ENCODE measurements around the gene CCDC137. TPM values are rescaled to one million over a fixed set of nuclear protein-coding genes. Genes with fewer than 3 reads are reported as not detected.

CCDC137 gene
- polyA plus RNA-seq, 1 of the 3 experiments (the other 2 are of a cell fraction), result 62.4 TPM

- TF ChIP-seq CHD2 (IDR thresholded peaks at IDR 0.05; ENCODE audit: low read length, partially characterized antibody) (no peak), EP300 (IDR thresholded peaks at IDR 0.05; ENCODE audit: borderline replicate concordance in 1 of 2, low read depth in 1 of 2, low read length in 1 of 2) (no peak), TAF1 (IDR thresholded peaks at IDR 0.05; ENCODE audit: borderline replicate concordance, low read depth, low read length) (no peak), NRF1 (IDR thresholded peaks at IDR 0.05; ENCODE audit: low read depth, low read length) (no peak)
- TF ChIP-seq, protein P1, sequence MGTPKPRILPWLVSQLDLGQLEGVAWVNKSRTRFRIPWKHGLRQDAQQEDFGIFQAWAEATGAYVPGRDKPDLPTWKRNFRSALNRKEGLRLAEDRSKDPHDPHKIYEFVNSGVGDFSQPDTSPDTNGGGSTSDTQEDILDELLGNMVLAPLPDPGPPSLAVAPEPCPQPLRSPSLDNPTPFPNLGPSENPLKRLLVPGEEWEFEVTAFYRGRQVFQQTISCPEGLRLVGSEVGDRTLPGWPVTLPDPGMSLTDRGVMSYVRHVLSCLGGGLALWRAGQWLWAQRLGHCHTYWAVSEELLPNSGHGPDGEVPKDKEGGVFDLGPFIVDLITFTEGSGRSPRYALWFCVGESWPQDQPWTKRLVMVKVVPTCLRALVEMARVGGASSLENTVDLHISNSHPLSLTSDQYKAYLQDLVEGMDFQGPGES (IDR thresholded peaks at IDR 0.05; ENCODE audit: low read depth, low read length), result no peak
- H3K9me3 ChIP-seq, result peaks cover 3% of the 10 kb centered on the region; the same call in 1 of the 2 replicates
- ChIA-PET POLR2A (no interaction called here), CTCF (no interaction called here)
- peaks cover 0 to 5% of the 10 kb centered on the region in 2 experiments; a peak in 3 of 4 replicates for H3K4me1 ChIP-seq (ENCODE audit: control insufficient read depth in 1 of 2, insufficient read depth in 2 of 2, low read depth in 1 of 2, low read length in 1 of 2)
- H3K9ac ChIP-seq, result no peak overlapping the region
- H3K79me2 ChIP-seq (ENCODE audit: insufficient read depth), result no peaks in the 10 kb centered on the region
- no peak overlapping the region for H3K4me3 ChIP-seq (ENCODE audit: low read depth in 2 of 2, low read length in 1 of 2)
- H3K36me3 ChIP-seq (replicated peaks in 1 of 2; ENCODE audit: control insufficient read depth in 1 of 2, insufficient read depth in 2 of 2, low read length in 1 of 2), result no peaks in the 10 kb centered on the region
- no peaks in the 10 kb centered on the region; the same call in 1 of the 2 replicates for H3K27me3 ChIP-seq (ENCODE audit: insufficient read depth)
- no peak overlapping the region for H3K4me2 ChIP-seq
- H3F3A ChIP-seq (replicated peaks; ENCODE audit: insufficient read depth), result peaks cover 3% of the 10 kb centered on the region
- H3K9me2 ChIP-seq, result no peaks in the 10 kb centered on the region
- no peak overlapping the region for H2AFZ ChIP-seq (ENCODE audit: low read depth)
- no peaks in the 10 kb centered on the region for H4K20me1 ChIP-seq (ENCODE audit: insufficient read depth)
- DNase-seq, result no peak
- 88% methylated on average over 13 of the region's 15 CpGs for WGBS (ENCODE audit: low lambda C conversion rate)
- no peak overlapping the region for H3K27ac ChIP-seq (ENCODE audit: low read depth in 2 of 2, low read length in 1 of 2)
Measured at GRCh38 chr17:81644496-81644895, 22.0 kb upstream of the CCDC137 start.

GRCh38 chr17:81644976-81645952, 21.3 kb upstream of the CCDC137 start:
- H2AFZ ChIP-seq (ENCODE audit: low read depth), result no peak overlapping the region
- H3K9me3 ChIP-seq, result peaks cover 3% of the 10 kb centered on the region; the same call in 1 of the 2 replicates
- H3K79me2 ChIP-seq (ENCODE audit: insufficient read depth), result no peaks in the 10 kb centered on the region
- H3K4me3 ChIP-seq (ENCODE audit: low read depth in 2 of 2, low read length in 1 of 2), result no peak overlapping the region
- no peaks in the 10 kb centered on the region for H3K36me3 ChIP-seq (replicated peaks in 1 of 2; ENCODE audit: control insufficient read depth in 1 of 2, insufficient read depth in 2 of 2, low read length in 1 of 2)
- no peaks in the 10 kb centered on the region for H3K9me2 ChIP-seq
- no peaks in the 10 kb centered on the region for H4K20me1 ChIP-seq (ENCODE audit: insufficient read depth)
- TF ChIP-seq NRF1 (IDR thresholded peaks at IDR 0.05; ENCODE audit: low read depth, low read length), result no peak
- TF ChIP-seq GABPA (IDR thresholded peaks at IDR 0.05; ENCODE audit: low read depth), result no peak
- TF ChIP-seq FOSL2 (IDR thresholded peaks at IDR 0.05; ENCODE audit: borderline replicate concordance, low read depth), result no peak
- TF ChIP-seq, protein P2, sequence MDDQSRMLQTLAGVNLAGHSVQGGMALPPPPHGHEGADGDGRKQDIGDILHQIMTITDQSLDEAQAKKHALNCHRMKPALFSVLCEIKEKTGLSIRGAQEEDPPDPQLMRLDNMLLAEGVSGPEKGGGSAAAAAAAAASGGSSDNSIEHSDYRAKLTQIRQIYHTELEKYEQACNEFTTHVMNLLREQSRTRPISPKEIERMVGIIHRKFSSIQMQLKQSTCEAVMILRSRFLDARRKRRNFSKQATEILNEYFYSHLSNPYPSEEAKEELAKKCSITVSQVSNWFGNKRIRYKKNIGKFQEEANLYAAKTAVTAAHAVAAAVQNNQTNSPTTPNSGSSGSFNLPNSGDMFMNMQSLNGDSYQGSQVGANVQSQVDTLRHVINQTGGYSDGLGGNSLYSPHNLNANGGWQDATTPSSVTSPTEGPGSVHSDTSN (IDR thresholded peaks at IDR 0.05), result no peak
- no peak for TF ChIP-seq SIN3A (IDR thresholded peaks at IDR 0.05; ENCODE audit: borderline replicate concordance, low read depth, low read length)
- no peak overlapping the region for H3K9ac ChIP-seq
- no peak for DNase-seq
- H3K27ac ChIP-seq (ENCODE audit: low read depth in 2 of 2, low read length in 1 of 2), result no peak overlapping the region
- POLR2A ChIA-PET, result interaction anchor here (0.6 kb wide), 1 partner anchor 66 kb away, joined by 4 read pairs; no protein-coding TSS in a partner anchor
- CTCF ChIA-PET, result no interaction called here
- peaks cover 0 to 5% of the 10 kb centered on the region in 2 experiments; a peak in 3 of 4 replicates for H3K4me1 ChIP-seq (ENCODE audit: control insufficient read depth in 1 of 2, insufficient read depth in 2 of 2, low read depth in 1 of 2, low read length in 1 of 2)
- H3K27me3 ChIP-seq (ENCODE audit: insufficient read depth), result no peaks in the 10 kb centered on the region; the same call in 1 of the 2 replicates
- H3F3A ChIP-seq (replicated peaks; ENCODE audit: insufficient read depth), result peaks cover 3% of the 10 kb centered on the region
- 90% methylated on average over 21 of the region's 29 CpGs for whole genome bisulfite sequencing (ENCODE audit: low lambda C conversion rate)
- H3K4me2 ChIP-seq, result no peak overlapping the region
